ENCODE data around the gene FHAD1. TPM values are rescaled to one million over a fixed set of nuclear protein-coding genes. Genes with fewer than 3 reads are reported as not detected.

The FHAD1 gene
- total RNA-seq, 1 donor from 2014 or later = not detected

GRCh38 chr1:15225461-15225860, 21.6 kb upstream of the FHAD1 start:
- no peaks in the 10 kb centered on the region for H3K9me3 Mint-ChIP-seq (ENCODE audit: low read depth)
- no peak overlapping the region for H3K4me3 Mint-ChIP-seq (ENCODE audit: unreplicated experiment)
- no peaks in the 10 kb centered on the region for H3K36me3 Mint-ChIP-seq (ENCODE audit: low read depth)
- no peaks in the 10 kb centered on the region for H3K4me1 Mint-ChIP-seq (ENCODE audit: low read depth)
- no peak overlapping the region for H3K27ac Mint-ChIP-seq (ENCODE audit: unreplicated experiment)
- DNase-seq (ENCODE audit: low spot score) = no peak
- H3K27me3 Mint-ChIP-seq (ENCODE audit: low read depth) = no peaks in the 10 kb centered on the region
- no peak for TF ChIP-seq CTCF (IDR thresholded peaks at IDR 0.05)

DNA sequence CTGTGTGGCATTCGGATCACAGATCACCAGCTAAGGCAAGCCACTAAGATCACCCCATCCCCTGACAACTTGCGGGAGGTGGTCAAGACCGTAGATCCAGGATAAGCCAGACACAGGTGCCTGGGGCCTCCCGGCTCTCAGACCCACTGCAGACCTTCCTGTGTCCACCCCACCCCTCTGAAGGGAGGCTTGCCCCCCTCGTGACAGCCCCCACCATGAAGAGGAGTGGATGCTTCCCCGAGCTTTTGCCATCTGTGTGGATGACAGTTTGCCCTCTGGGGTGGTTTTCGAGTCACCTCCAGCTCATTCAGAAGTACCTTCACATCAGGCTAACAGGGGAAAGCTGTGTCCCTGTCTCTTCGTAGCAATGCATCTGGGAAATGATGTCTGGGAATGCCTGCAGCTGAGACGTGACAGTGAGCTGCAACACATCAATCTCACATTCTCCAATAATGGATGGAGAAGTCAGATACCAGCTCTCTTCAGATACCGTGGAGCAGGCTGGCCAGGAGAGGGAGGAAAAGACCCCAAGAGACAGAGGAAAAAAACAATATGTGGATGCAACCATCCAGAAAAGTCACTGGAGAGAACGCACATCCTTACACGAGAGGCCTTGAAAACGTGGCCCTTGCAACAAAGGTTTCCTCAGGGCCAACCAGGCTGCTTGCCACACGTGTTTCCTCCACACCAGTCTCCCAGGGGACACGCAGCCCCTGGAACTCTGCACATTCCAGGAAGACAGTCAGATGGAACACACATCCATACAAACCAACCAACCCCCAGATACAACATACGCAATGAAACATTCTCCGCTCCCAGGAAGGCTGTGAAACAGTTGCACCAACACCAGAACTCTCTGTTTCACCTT, 20.4 kb upstream of the FHAD1 start:
- DNase-seq (ENCODE audit: low spot score) = no peak
- Mint-ChIP-seq H3K27ac (ENCODE audit: unreplicated experiment) (no peak overlapping the region), H3K27me3 (ENCODE audit: low read depth) (no peaks in the 10 kb centered on the region), H3K36me3 (ENCODE audit: low read depth) (no peaks in the 10 kb centered on the region), H3K9me3 (ENCODE audit: low read depth) (no peaks in the 10 kb centered on the region), H3K4me1 (ENCODE audit: low read depth) (no peaks in the 10 kb centered on the region), H3K4me3 (ENCODE audit: unreplicated experiment) (no peak overlapping the region)
- no peak for TF ChIP-seq CTCF (IDR thresholded peaks at IDR 0.05)

GRCh38 chr1:15229707-15230131, 17.3 kb upstream of the FHAD1 start:
- H3K4me3 Mint-ChIP-seq (ENCODE audit: unreplicated experiment) = no peak overlapping the region
- H3K36me3 Mint-ChIP-seq (ENCODE audit: low read depth) = no peaks in the 10 kb centered on the region

DNA sequence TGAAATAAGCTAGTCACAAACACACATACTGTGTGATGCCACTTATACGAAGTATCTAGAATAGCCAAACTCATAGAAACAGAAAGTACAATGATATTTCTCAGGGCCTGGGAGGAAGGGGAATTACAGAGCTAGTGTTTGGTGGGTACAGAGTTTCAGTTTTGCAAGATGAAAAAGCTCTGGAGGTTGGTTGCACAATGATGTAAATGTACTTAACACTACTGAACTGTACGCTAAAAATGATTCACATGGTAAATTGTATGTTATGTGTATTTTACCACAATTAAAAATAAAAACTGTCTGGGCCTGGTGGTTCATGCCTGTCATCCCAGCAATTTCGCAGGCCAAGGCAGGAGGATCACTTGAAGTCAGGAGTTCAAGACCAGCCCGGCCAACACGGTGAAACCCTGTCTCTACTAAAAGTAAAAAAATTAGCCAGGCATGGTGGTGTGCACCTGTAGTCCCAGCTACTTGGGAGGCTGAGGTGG, 15.3 kb upstream of the FHAD1 start:
- TF ChIP-seq CTCF (IDR thresholded peaks at IDR 0.05) = no peak
- peaks cover 2% of the 10 kb centered on the region for H3K27me3 Mint-ChIP-seq (ENCODE audit: low read depth)
- H3K9me3 Mint-ChIP-seq (ENCODE audit: low read depth) = no peaks in the 10 kb centered on the region
- no peak for DNase-seq (ENCODE audit: low spot score)
- H3K36me3 Mint-ChIP-seq (ENCODE audit: low read depth) = no peaks in the 10 kb centered on the region
- H3K4me1 Mint-ChIP-seq (ENCODE audit: low read depth) = no peaks in the 10 kb centered on the region
- no peak overlapping the region for H3K4me3 Mint-ChIP-seq (ENCODE audit: unreplicated experiment)
- no peak overlapping the region for H3K27ac Mint-ChIP-seq (ENCODE audit: unreplicated experiment)

More at GRCh38 chr1:15229707-15230131, 17.3 kb upstream of the FHAD1 start:
- H3K27ac Mint-ChIP-seq (ENCODE audit: unreplicated experiment) = no peak overlapping the region
- no peak for TF ChIP-seq CTCF (IDR thresholded peaks at IDR 0.05)
- no peak for DNase-seq (ENCODE audit: low spot score)
- no peaks in the 10 kb centered on the region for H3K27me3 Mint-ChIP-seq (ENCODE audit: low read depth)
- H3K4me1 Mint-ChIP-seq (ENCODE audit: low read depth) = no peaks in the 10 kb centered on the region
- no peaks in the 10 kb centered on the region for H3K9me3 Mint-ChIP-seq (ENCODE audit: low read depth)

- H3K4me1 Mint-ChIP-seq (ENCODE audit: low read depth) = no peaks in the 10 kb centered on the region
- TF ChIP-seq CTCF (IDR thresholded peaks at IDR 0.05) = no peak
- H3K4me3 Mint-ChIP-seq (ENCODE audit: unreplicated experiment) = no peak overlapping the region
- H3K9me3 Mint-ChIP-seq (ENCODE audit: low read depth) = no peaks in the 10 kb centered on the region
- no peak for DNase-seq (ENCODE audit: low spot score)
- peaks cover 2% of the 10 kb centered on the region for H3K27me3 Mint-ChIP-seq (ENCODE audit: low read depth)
- H3K36me3 Mint-ChIP-seq (ENCODE audit: low read depth) = no peaks in the 10 kb centered on the region
- H3K27ac Mint-ChIP-seq (ENCODE audit: unreplicated experiment) = no peak overlapping the region
These were observed 13.3 kb upstream of the FHAD1 start for GRCh38 chr1:15233689-15234088.
